GM21529 (cell line): ENCODE results near the gene BTBD9.

ENCODE experiments used
- ATAC-seq: cut with Tn5 transposase; IDR thresholded peaks from one replicate; pipeline ENCODE4 v1.9.1; 2021; ENCODE audit not compliant: unreplicated experiment

The BTBD9 gene

DNA sequence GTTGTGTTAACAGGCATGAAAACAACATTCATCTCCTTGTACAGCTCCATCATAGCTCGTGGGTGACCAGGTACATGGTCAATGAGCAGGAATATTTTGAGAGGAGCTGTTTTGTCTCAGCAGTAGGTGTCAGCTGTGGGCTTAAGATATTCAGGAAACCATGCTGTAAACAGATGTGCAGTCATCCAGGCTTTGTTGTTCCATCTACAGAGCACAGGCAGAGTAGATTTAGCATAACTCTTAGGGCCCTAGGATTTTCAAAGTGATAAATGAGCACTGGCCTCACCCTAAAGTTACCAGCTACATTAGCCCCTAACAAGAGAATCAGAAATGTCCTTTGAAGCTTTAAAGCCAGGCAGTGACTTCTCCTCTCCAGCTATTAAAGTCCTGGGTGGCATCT lies 154.2 kb downstream of the BTBD9 start:
- no peak for ATAC-seq

DNA sequence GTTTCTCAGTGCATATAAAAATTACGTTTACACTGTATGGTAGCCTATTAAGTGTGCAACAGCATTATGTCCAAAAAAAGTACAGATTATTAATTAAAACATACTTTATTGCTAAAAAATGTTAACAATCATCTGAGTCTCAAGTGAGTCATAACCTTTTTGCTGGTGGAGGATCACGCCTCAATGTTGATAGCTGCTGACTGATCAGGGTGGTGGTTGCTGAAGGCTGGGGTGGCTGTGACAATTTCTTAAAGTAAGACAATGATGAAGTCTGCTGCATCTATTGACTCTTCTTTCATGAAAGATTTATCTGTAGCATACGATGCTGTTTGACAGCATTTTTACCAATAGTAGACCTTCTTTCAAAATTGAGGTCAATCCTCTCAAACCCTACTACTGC lies 155.1 kb downstream of the BTBD9 start:
- no peak for ATAC-seq

DNA sequence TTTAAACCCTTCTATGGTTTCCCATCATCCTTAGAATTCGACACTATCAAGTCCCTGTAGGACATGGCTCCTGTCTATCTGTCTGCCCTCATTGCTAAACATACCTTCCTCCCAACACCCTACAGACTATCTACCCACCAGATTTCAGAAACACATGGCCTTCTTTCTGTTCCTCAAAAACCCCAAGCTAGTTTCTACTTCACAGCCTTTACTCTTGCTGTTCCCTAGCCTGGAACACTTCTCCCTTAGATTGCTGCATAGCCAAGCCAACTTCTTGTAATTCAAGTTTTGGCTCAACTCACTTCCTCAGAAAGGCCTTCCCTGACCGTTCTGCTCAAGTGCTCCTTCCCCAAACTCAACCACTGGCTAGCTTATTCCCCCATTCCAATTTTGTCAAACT lies 156.2 kb downstream of the BTBD9 start:
- peak; percentile 89 for ATAC-seq

DNA sequence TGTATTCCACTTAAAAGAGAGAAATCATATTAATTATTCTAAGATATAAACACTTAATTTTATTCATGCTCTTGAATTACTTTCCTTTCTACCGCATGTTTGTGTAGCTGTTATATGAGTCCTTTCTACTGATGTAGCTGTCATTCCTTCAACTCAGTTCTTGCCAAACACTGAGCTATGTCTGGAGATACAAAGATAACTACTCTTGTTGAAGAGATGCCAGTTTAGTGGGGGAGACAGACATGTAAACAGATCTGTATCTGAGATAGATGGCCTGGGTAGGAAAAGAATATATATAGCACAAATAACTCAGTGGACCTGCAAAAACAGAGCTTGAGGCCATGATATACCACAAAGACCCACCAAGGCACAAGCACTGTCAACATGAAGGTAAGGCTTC lies 157.3 kb downstream of the BTBD9 start:
- no peak for ATAC-seq

DNA sequence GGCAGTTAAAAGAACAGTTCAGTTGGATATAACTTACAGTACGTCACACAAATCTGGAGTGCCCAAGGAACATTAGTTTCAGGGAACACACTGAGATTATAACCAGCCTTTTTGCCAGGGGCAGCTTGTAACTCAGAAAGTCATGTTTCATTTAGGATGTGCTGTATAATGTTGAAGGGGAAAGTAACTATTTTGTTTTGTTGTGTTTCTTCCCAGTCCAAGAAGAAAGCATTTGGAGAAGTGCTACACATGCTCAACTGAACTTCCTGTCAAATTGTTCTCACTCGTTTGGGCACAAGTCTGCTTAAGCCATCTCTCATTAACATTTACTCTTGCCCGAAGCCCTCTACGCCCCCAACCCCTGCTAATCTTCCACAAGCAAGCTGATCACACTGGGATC lies 157.9 kb downstream of the BTBD9 start:
- no peak for ATAC-seq

DNA sequence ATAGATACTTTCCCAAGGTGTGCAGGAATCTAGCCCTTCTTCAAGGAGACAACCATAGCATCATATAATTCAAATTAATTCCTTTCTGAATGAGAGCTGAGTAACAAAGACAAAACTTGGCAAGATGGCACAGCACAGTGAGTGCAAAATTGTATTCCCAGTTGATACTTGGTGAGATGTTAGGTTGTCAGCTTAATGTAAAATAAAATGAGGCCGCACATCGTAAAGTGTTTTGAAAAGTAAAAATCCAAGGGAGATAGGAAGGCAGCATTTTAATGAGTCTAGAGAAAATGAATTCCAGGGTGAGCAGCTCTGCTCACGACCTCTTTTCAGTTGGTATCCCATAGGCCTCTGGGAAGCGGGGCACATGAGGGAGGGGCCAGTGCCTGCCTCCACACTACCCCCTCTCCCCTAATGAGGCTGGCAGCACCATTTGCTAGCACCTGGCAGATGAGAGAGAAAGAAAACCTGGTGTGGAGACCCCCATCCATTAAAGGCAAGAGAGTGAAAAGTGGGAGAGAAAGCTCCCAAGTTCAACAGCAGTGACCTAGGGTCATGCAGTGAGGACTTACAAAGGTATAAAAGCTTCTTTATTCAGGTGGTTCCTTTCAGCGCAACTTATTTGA lies 158.4 kb downstream of the BTBD9 start:
- no peak for ATAC-seq

DNA sequence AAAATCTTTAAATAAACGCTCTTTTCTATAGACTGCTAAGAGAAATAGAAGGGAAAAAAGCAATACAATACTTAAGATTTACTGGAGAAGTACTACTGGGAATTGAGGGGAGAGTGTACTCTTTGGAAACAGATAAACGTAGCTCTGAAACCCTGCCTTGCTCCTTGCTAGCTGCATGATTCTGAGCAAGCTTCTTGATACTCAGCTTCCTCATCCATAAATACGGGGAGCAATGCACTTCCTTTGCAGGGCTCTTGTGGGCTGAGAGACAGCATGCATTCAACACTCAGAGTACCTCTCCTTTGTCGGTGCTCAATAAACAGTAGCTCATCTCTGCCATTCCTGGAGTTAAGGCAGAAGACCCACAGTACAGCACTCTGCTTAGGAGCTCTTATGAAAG lies 159.7 kb downstream of the BTBD9 start:
- no peak for ATAC-seq

DNA sequence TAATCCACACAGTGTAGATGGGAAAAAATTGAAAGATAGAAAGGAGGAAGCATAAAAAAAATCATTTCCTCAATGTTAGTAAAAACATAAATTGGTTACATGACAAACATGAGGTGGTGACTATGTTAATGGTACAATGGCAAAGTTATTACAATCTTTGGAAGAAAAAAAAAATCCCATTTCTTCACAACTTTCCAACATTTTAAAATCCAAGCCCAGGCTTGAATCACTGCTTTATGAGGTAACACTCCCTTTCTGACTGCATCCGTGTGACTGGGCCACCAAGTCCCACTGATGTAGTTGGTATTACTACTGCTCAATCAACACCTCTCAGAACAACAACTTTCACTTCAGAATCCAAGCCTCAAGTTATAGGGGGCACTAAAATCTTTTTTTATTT lies 160.4 kb downstream of the BTBD9 start:
- no peak for ATAC-seq

DNA sequence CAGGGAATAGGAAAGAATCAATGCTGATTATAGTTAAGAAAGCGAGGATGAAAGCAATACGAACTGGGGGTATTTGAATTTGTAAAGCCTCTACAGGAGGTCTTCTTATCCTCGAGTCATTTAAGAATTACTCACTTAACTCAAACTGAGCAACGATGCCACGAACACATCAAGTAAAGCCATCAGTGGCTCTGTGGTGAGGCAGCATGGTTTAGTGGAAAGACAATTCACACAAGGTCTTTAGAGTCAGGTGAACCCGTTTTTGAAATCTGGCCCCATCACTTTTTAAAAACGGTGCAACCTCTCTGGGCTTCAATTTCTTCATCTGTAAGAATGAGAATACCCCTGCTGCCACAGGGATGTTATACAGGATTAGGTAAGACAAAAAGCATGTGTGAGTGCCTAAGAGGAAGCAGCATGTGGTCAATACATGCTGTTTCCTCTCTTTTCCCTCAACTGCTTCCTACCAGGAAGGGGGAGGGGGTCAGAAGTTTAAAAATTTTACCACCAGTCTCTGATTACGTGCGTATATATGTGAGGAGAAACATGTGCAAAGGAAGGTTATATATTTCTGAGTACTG lies 162.0 kb downstream of the BTBD9 start:
- ATAC-seq = no peak

DNA sequence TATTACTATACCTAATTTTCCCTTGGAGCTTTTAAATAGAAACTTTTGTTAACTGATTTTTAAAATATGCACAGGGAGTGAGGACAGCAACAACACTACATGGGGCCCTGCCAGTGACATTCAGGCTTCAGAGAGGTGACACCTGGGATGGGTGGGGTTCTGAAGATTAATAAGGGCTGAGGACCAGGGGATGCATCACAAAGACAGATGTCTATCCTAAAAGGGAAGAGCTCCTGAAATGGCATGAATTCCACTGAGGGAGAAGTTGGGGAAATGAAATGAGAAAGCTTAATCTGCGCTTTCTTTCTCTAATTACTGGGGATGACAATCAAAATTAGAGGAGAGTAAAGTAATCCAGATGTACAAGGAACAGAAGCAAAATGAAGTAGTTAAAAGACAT lies 162.8 kb downstream of the BTBD9 start:
- ATAC-seq = no peak

DNA sequence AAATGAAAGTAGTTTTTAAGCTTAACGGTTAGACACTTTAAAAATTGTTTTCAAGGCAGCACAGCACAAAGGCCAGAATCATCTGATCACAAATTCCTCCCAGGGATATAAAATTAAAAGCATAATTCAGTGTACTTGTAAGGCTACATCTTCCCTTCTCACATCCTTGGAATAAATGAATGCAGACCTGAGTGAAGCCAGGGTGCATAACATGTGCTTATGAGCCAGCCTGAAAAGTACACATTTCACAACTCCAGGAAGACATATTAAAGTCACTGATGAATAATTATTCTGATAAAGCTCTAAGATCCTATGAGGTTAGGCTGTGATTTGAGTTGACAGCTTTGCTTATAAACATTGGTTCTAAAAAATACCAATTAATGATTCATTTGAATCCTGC lies 163.6 kb downstream of the BTBD9 start:
- no peak for ATAC-seq

DNA sequence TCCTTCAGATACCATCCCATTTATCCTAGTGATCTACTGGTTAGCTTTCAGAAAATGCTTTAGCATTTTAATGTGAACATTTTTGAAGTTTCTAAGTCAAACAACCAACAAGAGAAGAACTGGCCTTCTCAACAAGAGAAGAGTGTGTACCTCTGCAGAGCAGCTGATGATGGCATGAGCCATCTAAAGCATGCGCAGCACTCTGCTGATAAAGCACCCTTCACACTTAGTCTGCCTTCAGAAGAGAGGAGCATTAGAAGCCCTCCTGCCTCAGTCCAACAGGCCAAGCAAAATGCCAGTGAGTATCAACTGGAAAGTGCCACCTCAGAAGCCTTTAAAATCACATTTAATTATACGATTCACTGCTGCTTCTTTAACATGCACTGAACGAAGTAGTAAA lies 169.2 kb downstream of the BTBD9 start:
- ATAC-seq = no peak

DNA sequence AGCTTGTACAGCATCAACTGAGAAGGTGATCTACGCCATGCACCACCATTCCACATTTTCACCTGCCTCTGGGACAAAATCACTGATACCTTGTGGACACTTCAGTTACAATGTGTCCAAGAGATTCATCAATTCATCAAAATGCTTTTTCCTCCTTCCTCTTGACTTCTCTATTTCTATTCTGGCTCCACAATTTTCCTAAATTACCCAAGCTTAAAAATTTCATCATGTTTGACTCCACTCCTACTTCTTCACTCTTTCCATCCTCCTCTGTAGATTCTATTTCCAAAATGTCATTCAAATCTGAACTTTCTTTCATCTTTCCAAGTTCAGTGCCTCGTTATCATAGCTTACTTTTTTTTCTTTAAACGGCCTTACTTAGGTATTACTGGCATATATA lies 172.2 kb downstream of the BTBD9 start:
- no peak for ATAC-seq

DNA sequence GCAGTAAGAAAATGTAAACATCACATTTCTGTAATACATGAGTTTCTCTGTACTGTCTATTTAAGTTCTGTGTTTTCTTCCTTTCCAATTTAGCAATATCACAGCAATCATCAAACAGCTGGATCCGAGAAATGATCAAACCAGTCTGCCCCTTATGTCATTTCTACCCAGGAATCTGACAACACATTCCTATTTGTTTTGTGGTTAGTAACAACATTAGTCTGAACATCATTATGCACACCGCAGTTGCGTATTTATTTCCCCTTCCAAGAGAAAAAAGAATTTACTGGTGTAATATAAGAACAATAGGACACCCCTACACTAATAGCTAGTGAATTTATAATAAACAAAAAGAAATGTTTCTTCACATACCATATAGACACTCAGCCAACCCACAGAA lies 179.5 kb downstream of the BTBD9 start:
- ATAC-seq = no peak

DNA sequence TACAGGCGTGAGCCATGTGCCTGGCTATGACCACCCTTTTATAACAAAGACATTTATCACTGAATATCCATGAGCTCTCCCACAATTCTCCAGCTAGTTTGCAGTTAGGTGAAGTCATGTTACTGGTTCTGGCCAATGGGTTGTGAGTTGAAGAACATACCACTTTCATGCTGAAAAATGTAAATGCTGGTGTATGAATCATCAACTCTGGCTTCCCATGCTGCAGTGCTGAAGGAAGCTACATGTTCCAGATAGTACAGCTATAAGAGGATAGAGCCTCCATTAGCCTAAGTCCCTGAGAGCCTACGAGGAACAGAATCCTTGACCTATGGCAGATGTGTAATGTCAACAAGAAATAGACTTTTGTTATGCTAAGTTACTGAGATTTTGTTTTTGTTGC lies 180.4 kb downstream of the BTBD9 start:
- ATAC-seq = no peak

DNA sequence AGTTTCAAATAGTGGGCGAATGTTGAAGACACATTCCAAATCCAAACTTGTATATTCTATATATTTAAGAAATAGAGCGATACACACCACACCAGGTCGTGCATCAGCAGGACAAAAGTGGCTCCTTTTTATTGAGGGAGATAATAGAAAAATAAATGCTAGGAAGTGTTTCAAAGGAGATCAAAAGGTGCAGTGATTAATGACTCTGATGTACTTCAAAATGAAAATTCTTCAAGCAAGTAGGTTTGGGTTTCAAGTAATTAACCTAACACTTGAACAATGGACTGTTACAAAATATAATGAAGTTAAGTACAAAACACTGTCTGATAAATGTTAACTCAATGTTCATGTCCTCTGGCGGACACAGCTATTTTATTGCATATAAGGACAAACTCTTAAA lies 185.9 kb downstream of the BTBD9 start:
- ATAC-seq = no peak

DNA sequence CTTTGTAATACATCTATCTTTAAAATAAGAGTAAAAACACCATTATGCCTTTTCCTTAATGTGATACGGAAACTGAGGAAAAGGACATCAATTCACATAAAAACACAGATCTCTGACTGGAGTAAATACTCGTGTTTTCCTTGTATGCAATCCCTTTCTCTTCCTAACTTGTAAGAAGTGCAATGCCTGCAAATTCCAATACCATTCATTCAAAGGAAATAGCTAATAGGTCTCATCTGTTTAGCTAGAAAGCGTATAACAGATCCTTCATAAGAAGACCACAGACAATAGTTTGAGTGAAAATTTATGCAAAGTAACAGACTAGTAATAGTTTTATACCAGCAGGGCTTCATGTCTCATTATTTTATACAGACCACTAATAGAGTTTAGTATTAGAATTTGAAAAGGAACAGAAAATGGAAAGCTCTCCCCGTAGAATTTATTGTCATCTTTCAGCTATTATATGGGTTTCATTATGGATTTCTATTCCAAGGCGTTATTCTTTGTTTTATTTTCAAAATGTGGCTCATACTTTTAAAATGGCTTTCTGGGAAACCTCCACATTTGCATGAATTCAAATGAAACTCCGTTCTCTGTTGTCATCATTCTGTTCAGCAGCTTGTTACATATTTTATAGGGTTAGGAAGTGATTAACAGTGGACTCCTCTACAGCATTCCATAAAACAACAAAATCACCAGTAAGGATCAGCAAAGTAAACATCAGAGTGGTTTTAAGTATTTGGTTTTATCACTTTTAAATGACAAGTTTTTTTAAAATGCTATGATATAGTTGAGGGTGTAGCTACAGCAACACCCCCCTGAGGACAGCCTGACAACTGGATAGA lies 186.7 kb downstream of the BTBD9 start:
- no peak for ATAC-seq

DNA sequence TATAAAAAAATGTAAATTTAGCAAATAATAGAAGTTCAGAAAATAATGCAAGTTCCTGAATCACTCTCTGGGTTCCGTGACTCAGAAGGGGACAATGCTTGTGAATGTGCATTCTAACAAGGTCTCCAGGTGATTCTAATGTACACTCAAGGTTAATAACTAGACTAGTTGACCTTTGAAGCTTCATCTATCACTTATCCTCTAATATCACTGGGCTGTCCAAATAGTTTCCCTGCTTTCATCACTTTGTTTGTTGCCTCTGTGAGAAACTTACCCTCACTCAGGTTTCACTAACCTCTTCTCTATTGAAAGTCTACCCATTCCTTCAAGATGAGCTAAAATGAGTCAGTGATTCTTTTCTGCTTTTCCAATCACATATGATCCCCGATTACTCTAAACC lies 189.0 kb downstream of the BTBD9 start:
- ATAC-seq = no peak

DNA sequence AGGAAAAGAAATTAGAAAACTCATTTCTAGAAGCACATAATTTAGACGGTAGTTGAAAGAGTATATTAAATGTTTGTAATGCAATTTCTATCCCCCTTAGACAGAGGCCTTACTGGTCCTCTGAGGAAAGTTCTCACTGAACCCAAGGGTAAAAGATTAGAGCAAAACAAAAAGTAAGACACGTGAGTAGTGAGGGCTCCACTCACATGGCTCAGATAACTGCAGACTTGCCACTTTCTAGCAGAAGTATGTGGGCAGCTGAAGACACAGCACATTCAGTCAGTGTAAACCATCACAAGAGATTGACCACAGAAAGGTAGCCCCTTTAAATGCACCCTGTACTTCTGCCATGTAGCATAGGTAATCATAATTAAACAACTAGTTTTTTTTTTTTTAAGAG lies 193.8 kb downstream of the BTBD9 start:
- ATAC-seq = no peak

DNA sequence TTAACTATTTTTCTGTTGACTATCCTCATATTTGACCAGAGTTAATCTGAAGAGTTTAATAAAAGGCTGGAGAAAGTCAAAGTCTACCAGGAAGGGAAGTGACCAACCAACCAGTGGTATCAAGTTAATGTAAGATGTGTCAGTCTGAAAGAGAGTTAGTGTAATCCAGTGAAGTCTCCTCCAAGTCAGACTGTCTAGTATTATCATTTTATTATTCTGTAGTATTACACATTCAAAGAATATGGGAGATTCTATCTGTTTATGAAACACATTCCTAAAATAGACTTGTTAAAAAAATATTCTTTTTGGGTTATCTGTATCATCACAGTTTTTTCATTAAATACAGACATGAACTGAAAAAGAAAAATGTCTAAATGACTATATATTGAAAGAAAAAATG lies 194.4 kb downstream of the BTBD9 start:
- no peak for ATAC-seq

DNA sequence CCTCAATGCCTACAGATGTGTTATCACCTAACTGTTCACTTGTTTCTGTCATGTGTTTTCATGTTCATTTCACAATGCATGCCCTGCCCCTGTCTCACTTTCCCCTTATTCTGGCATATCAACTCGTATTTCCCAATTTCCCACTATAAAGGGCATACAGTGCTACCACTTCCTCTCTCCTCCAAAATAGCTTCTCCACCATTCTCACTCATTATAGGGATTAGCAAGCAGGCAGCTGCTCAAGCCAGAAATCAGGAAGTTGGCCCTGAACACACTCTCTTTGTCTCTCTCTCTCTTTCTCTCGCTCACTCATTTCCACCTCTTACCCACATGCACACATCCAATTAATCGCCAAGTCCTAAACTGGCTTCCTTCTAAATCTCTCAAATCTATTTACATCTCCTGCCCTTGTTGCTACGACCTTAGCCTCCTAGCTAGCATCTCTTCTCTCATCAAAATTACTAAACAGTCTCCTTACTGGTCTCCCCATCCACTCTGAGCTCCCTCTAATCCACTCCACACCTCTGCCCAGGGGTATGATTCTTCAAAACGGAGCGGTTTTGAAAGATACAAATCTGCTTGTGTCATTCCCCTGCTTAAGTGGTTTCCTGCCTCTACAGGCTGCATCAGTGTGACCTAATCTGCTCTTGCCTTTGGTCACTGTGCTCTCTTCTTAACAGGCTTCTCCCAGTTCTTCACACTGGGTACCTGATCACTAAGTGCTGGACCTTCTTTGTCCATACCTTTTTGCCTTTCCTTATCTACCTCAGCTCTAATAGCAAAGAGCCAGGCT lies 196.2 kb downstream of the BTBD9 start:
- no peak for ATAC-seq

DNA sequence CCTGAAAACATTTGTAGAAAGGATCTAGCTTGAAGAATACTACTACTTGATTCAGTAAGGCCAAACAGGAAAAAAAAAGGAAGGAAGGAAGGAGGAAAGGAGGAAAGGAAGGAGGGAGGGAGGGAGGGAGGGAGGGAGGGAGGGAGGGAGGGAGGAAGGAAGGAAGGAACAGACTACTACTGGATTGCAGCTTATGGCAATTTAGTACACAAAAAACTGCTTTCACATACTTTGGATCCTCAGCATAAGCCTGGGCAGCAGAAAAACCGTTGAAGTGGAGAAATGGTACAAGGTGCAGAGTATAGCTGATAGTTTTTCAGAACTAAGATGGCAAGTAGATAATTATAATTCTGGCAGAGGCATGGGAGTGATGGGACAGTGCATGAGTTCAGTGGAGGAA lies 201.6 kb downstream of the BTBD9 start:
- no peak for ATAC-seq
